B cell (primary cell): ENCODE results near the gene LMBRD1. TPM values are rescaled to one million over a fixed set of nuclear protein-coding genes. Genes with fewer than 3 reads are reported as not detected.

Experiments used
- ATAC-seq: fragments of 200-7000 bp; cut with Tn5 transposase; one replicate; pipeline ENCODE4 v1.10.0; 2021; ENCODE audit warnings: low read depth, mild to moderate bottlenecking, moderate number of reproducible peaks, moderate library complexity
- CTCF ChIA-PET: fragments of 350-600 bp; sonication (Branson Sonifier 250); formaldehyde crosslinking; loops from one replicate; lab custom pipeline; 2021; ENCODE audit warnings: antibody characterized with exemption, inconsistent platforms; lab: Charles Lee
- POLR2A ChIA-PET: fragments of 350-600 bp; sonication (Branson Sonifier 250); formaldehyde crosslinking; loops from one replicate; lab custom pipeline; 2021; ENCODE audit warnings: antibody characterized with exemption; lab: Charles Lee
- DNase-seq: peaks from one replicate; pipeline ENCODE4 v3.0.0; 2013
- H2AFZ ChIP-seq: 2 replicates; pipeline ENCODE4 v1.6.1; 2012; ENCODE audit warnings: mild to moderate bottlenecking, low read depth, low read length; ENCODE audit not compliant: insufficient read depth, poor library complexity, severe bottlenecking
- H3K27ac ChIP-seq, 2 donors: 1 replicate in 1 of 2; 2 replicates in 1 of 2; pipeline ENCODE4 v1.5.1; 2012 to 2013; ENCODE audit warnings: low read length in 2 of 2, mild to moderate bottlenecking in 2 of 2, moderate library complexity in 1 of 2
- H3K27me3 ChIP-seq, 4 experiments: fragments of 200-600 bp in 1 of 4; sonication (generic) in 1 of 4; replicated peaks in 1 of 4; 1 replicate in 2 of 4; 2 replicates in 2 of 4; pipeline versions ENCODE4 v1.6.1 to v1.7.0; 2013 to 2016; ENCODE audit warnings: low read length in 3 of 4, mild to moderate bottlenecking in 2 of 4, mixed read lengths in 1 of 4, moderate library complexity in 1 of 4; ENCODE audit not compliant: insufficient read depth in 4 of 4, control insufficient read depth in 3 of 4; ENCODE audit errors: control extremely low read depth in 1 of 4
- H3K36me3 ChIP-seq, 2 experiments: replicated peaks in 1 of 2; 1 replicate in 1 of 2; 2 replicates in 1 of 2; pipeline versions ENCODE4 v1.6.1 to v1.7.1; 2013; ENCODE audit warnings: low read length in 1 of 2; ENCODE audit not compliant: insufficient read depth in 2 of 2, control insufficient read depth in 1 of 2; ENCODE audit errors: control extremely low read depth in 1 of 2, extremely low read depth in 1 of 2
- H3K4me1 ChIP-seq, 2 donors: fragments of 200-600 bp in 1 of 2; sonication (generic) in 1 of 2; 1 replicate in 1 of 2; 2 replicates in 1 of 2; pipeline versions ENCODE4 v1.5.1 to v1.6.1; 2013 to 2017; ENCODE audit warnings: low read length in 2 of 2; ENCODE audit not compliant: control insufficient read depth in 2 of 2, insufficient read depth in 2 of 2
- H3K4me2 ChIP-seq: replicated peaks from 2 replicates; pipeline ENCODE3; 2012; ENCODE audit warnings: mild to moderate bottlenecking, low read depth, low read length; ENCODE audit not compliant: poor library complexity, severe bottlenecking
- H3K4me3 ChIP-seq, 5 experiments: fragments of 200-600 bp in 1 of 5; sonication (generic) in 1 of 5; 1 replicate in 3 of 5; 2 replicates in 2 of 5; pipeline versions ENCODE4 v1.5.1 to v1.7.0; 2011 to 2016; ENCODE audit warnings: low read length in 4 of 5, mild to moderate bottlenecking in 4 of 5, low read depth in 2 of 5, control low read depth in 1 of 5, moderate library complexity in 1 of 5; ENCODE audit not compliant: insufficient read depth in 1 of 5; ENCODE audit errors: control extremely low read depth in 1 of 5, extremely low read depth in 1 of 5
- H3K79me2 ChIP-seq: fragments of 200-600 bp; sonication (generic); one replicate; pipeline ENCODE4 v1.6.0; 2016; ENCODE audit warnings: low read length; ENCODE audit not compliant: control insufficient read depth, insufficient read depth
- H3K9ac ChIP-seq: fragments of 200-600 bp; sonication (generic); 2 replicates; pipeline ENCODE4 v1.6.1; 2017; ENCODE audit warnings: mild to moderate bottlenecking, low read length, moderate library complexity
- H3K9me3 ChIP-seq, 3 donors: one replicate each; pipeline versions ENCODE4 v1.6.1 to v1.7.1; 2013; ENCODE audit warnings: low read length in 2 of 3; ENCODE audit not compliant: control insufficient read depth in 2 of 3, insufficient read depth in 1 of 3; ENCODE audit errors: control extremely low read depth in 1 of 3
- H4K20me1 ChIP-seq: 2 replicates; pipeline ENCODE4 v1.6.0; 2012; ENCODE audit warnings: mild to moderate bottlenecking, low read length; ENCODE audit not compliant: insufficient read depth, control insufficient read depth, poor library complexity, severe bottlenecking
- H3K27ac Mint-ChIP-seq: one replicate; pipeline ENCODE4 v1.8.0; 2021; ENCODE audit warnings: mixed read lengths
- H3K27me3 Mint-ChIP-seq: one replicate; pipeline ENCODE4 v1.8.0; 2021; ENCODE audit warnings: mixed read lengths
- H3K4me1 Mint-ChIP-seq: one replicate; pipeline ENCODE4 v1.8.0; 2021; ENCODE audit warnings: mixed read lengths
- H3K4me3 Mint-ChIP-seq: one replicate; pipeline ENCODE4 v1.8.0; 2021; ENCODE audit warnings: mixed read lengths
- H3K9me3 Mint-ChIP-seq: one replicate; pipeline ENCODE4 v1.8.0; 2022; ENCODE audit warnings: mixed read lengths; ENCODE audit not compliant: insufficient read depth
- CTCF ChIP-seq: fragments of 200-600 bp; IDR thresholded peaks from one replicate; pipeline ENCODE4 v1.8.0; 2022; ENCODE audit warnings: antibody characterized with exemption, mild to moderate bottlenecking
- EZH2 ChIP-seq: IDR thresholded peaks from 2 replicates; pipeline ENCODE4 v1.6.1; 2012; ENCODE audit warnings: borderline replicate concordance, low read depth, mild to moderate bottlenecking, moderate library complexity, low read length; ENCODE audit not compliant: insufficient read depth, poor library complexity, severe bottlenecking
- WGBS: methylation state at CpG from one replicate; pipeline ENCODE4 v1.1.5; 2013; ENCODE audit warnings: missing lambda C conversion rate; ENCODE audit not compliant: insufficient coverage; 5-methylcytosine and 5-hydroxymethylcytosine counted together
- intact Hi-C: fragments of 100-400 bp; cut with micrococcal nuclease; formaldehyde crosslinking; loops from one replicate; pipeline ENCODE4 v1.10.0; 2022
- polyA plus RNA-seq: library from polyadenylated mRNA; depleted of rRNA; stranded (reverse); fragments of >200 nt; gene quantifications from 2 replicates; pipeline ENCODE4 v1.2.3, GENCODE V29; 2012
- total RNA-seq, 2 donors: library from RNA; stranded (reverse); fragments of 120-200 nt in 1 of 2; gene quantifications; 1 replicate in 1 of 2; 2 replicates in 1 of 2; pipeline versions ENCODE4 v1.2.3 to v1.2.4, GENCODE V29; 2013 to 2022

Gene LMBRD1
- total and polyA plus RNA-seq, 2 donors (not counting 1 experiment from before 2014, with no cell fraction given), result 33.7 to 99.0 TPM

DNA sequence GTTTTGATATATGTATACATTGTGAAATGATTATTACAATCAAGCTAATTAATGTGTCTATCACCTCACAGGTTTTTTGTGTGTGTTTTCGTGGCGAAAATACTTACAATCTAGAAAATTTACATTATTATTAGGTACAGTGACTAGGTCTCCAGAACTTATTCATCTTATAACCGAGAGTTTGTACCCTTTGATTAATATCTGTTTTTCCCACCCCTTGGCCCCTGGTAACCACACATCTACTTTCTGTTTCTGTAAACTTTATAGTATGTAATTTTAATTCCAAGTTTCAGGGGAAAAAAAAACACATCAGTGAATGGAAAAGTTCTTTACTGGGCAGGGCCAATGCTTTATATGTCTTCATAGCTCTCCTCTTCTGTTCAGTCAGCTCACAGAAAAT is 131.4 kb downstream of the LMBRD1 start:
- Histone ChIP-seq H3K9me3 (no peaks in the 10 kb centered on the region), H3K79me2 (no peaks in the 10 kb centered on the region), H3K4me2 (no peak overlapping the region), H4K20me1 (no peaks in the 10 kb centered on the region), H3K27me3 (peaks cover 0 to 3% (median 0%) of the 10 kb centered on the region in 4 experiments), H3K27ac (no peak overlapping the region), H3K4me1 (no peaks in the 10 kb centered on the region), H3K36me3 (no peaks in the 10 kb centered on the region), H3K4me3 (no peak overlapping the region), H3K9ac (no peak overlapping the region), H2AFZ (no peak overlapping the region)
- intact Hi-C loops, result no loop called here
- H3K27ac Mint-ChIP-seq, result no peak overlapping the region
- POLR2A ChIA-PET, result no interaction called here
- H3K4me3 Mint-ChIP-seq, result no peak overlapping the region
- DNase-seq (no peak), ATAC-seq (no peak)
- WGBS, result no CpG with 5 or more reads among the region's 3 CpGs
- H3K9me3 Mint-ChIP-seq, result no peaks in the 10 kb centered on the region
- no peaks in the 10 kb centered on the region for H3K4me1 Mint-ChIP-seq
- peaks cover 3% of the 10 kb centered on the region for H3K27me3 Mint-ChIP-seq
- CTCF ChIA-PET, result no interaction called here
- TF ChIP-seq CTCF (no peak), EZH2 (no peak)

GRCh38 chr6:69664551-69664950 is 132.3 kb downstream of the LMBRD1 start:
- ChIA-PET POLR2A (no interaction called here), CTCF (no interaction called here)
- no peak for ATAC-seq
- TF ChIP-seq CTCF (no peak), EZH2 (no peak)
- intact Hi-C loops, result no loop called here
- H3K27ac Mint-ChIP-seq, result no peak overlapping the region
- Histone ChIP-seq H3K27ac (no peak overlapping the region), H3K4me3 (no peak overlapping the region), H3K4me1 (no peaks in the 10 kb centered on the region), H4K20me1 (no peaks in the 10 kb centered on the region), H3K9me3 (no peaks in the 10 kb centered on the region), H3K27me3 (peaks cover 0 to 3% (median 0%) of the 10 kb centered on the region in 4 experiments), H2AFZ (no peak overlapping the region), H3K36me3 (no peaks in the 10 kb centered on the region), H3K4me2 (no peak overlapping the region), H3K79me2 (no peaks in the 10 kb centered on the region), H3K9ac (no peak overlapping the region)
- WGBS, result no CpG with 5 or more reads among the region's 1 CpG
- H3K9me3 Mint-ChIP-seq, result peaks cover under 1% of the 10 kb centered on the region
- no peak for DNase-seq
- H3K27me3 Mint-ChIP-seq, result peaks cover 7% of the 10 kb centered on the region
- H3K4me3 Mint-ChIP-seq, result no peak overlapping the region
- H3K4me1 Mint-ChIP-seq, result no peaks in the 10 kb centered on the region
